PFSK-1 (cell line): Measurements from ENCODE around the gene DGKG.

Experiments
- FOXP2 ChIP-seq: optimal IDR thresholded peaks from 2 replicates; pipeline ENCODE3; 2011; ENCODE audit warnings: borderline replicate concordance, control low read depth, inconsistent platforms; ENCODE audit not compliant: insufficient read depth; ENCODE audit errors: extremely low read length, extremely low read depth
- POLR2AphosphoS5 ChIP-seq: IDR thresholded peaks from 2 replicates; pipeline ENCODE4 v1.6.1; 2012; ENCODE audit warnings: low read depth, mild to moderate bottlenecking, control low read depth, low read length, moderate library complexity
- SIN3A ChIP-seq: IDR thresholded peaks from 2 replicates; pipeline ENCODE4 v1.6.1; 2012; ENCODE audit warnings: mild to moderate bottlenecking, low read length, moderate library complexity, borderline replicate concordance; ENCODE audit not compliant: insufficient read depth
- TAF1 ChIP-seq: IDR thresholded peaks from 2 replicates; pipeline ENCODE4 v1.6.1; 2012; ENCODE audit warnings: low read length, control low read depth, borderline replicate concordance; ENCODE audit not compliant: insufficient read depth
- TF ChIP-seq, protein P1 (sequence below), 2 experiments: IDR thresholded peaks; 2 replicates each; pipeline versions ENCODE4 v1.6.1 to v1.8.0; 2011 to 2012; ENCODE audit warnings: low read depth in 2 of 2, low read length in 2 of 2, control low read depth in 1 of 2, inconsistent platforms in 1 of 2, mild to moderate bottlenecking in 1 of 2, moderate library complexity in 1 of 2; ENCODE audit not compliant: insufficient read depth in 1 of 2

Gene DGKG

DNA sequence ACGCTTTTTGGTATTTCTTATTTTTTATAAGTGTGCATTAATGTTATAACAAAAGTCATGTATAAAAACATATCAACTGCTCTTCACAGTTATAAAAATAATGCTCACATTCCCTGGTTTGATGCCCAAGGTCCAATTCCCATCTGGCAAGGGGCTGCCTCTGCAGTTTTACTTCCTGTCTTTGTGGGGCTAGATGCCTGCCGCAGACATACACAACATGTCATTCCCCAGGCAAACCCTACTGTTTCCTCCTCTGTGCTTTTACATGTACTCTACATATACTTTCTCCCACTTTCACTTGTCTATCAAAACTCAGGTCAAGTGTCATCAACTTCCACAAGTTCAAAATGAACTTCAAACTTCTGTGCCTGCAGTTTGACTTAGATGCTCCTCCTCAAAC, 192.7 kb downstream of the DGKG start:
- TF ChIP-seq TAF1 (no peak), FOXP2 (no peak), POLR2AphosphoS5 (no peak), SIN3A (no peak)
- TF ChIP-seq, protein P1, sequence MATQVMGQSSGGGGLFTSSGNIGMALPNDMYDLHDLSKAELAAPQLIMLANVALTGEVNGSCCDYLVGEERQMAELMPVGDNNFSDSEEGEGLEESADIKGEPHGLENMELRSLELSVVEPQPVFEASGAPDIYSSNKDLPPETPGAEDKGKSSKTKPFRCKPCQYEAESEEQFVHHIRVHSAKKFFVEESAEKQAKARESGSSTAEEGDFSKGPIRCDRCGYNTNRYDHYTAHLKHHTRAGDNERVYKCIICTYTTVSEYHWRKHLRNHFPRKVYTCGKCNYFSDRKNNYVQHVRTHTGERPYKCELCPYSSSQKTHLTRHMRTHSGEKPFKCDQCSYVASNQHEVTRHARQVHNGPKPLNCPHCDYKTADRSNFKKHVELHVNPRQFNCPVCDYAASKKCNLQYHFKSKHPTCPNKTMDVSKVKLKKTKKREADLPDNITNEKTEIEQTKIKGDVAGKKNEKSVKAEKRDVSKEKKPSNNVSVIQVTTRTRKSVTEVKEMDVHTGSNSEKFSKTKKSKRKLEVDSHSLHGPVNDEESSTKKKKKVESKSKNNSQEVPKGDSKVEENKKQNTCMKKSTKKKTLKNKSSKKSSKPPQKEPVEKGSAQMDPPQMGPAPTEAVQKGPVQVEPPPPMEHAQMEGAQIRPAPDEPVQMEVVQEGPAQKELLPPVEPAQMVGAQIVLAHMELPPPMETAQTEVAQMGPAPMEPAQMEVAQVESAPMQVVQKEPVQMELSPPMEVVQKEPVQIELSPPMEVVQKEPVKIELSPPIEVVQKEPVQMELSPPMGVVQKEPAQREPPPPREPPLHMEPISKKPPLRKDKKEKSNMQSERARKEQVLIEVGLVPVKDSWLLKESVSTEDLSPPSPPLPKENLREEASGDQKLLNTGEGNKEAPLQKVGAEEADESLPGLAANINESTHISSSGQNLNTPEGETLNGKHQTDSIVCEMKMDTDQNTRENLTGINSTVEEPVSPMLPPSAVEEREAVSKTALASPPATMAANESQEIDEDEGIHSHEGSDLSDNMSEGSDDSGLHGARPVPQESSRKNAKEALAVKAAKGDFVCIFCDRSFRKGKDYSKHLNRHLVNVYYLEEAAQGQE (IDR thresholded peaks at IDR 0.05; ENCODE audit: insufficient read depth in 1 of 2, low read depth in 2 of 2, low read length in 2 of 2) = no peak

DNA sequence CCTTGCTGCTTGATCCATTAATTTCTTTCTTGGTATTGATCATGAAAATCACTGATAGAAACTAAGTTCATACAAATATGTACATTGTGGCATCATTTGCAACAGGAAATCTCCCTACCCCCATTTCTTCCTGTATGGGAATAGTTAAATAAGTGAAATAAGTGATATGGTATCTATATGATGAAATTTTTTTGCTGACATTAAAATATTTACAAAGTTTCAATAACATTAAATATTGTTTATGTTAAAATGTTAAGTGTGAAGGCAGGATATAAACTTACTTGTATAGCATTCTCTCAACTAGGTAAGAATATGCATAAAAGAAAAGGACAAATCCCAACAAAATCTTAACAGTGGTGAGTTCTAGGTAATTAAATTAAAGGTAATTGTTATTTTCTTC, 193.1 kb downstream of the DGKG start:
- TF ChIP-seq TAF1 (no peak), FOXP2 (no peak), SIN3A (no peak), POLR2AphosphoS5 (no peak)
- TF ChIP-seq, protein P1 (IDR thresholded peaks at IDR 0.05; ENCODE audit: insufficient read depth in 1 of 2, low read depth in 2 of 2, low read length in 2 of 2) = no peak

DNA sequence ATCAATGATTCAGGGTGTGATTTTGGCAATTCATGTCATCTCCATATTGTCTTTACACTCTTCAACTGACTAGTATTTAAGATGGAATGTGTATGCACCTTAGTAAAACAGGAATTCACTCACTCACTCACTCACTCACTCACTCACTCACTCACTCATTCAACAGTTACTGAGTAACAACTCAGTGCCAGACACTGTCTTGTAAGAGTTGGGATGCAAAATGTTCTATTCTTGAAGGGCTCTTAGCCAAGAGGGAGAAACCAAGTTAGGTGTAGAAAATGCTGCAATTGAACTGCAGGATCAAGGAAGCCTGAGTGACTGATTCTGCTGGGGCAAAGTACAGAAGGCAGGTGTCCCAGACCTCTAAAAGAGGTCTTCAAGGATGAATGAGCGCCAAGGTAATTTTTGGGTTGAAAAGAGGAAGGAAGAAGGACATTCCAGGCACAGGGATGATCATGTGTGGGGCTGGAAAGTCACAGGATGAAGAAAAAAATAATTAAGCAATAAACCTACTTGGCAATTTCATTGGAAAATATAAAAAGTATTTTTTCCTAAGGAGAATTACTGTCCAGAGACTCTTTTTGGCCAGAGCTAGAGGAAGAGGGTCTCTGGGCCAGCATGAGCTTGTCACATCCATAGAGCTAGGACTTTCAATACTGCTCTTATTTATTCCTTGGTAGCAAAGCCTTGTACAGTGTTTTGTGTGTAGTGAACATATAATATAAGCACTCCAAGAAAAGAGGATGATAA, 194.2 kb downstream of the DGKG start:
- TF ChIP-seq POLR2AphosphoS5 = no peak
- TF ChIP-seq TAF1 = no peak
- no peak for TF ChIP-seq FOXP2
- TF ChIP-seq, protein P1 (IDR thresholded peaks at IDR 0.05; ENCODE audit: insufficient read depth in 1 of 2, low read depth in 2 of 2, low read length in 2 of 2) = no peak
- no peak for TF ChIP-seq SIN3A

DNA sequence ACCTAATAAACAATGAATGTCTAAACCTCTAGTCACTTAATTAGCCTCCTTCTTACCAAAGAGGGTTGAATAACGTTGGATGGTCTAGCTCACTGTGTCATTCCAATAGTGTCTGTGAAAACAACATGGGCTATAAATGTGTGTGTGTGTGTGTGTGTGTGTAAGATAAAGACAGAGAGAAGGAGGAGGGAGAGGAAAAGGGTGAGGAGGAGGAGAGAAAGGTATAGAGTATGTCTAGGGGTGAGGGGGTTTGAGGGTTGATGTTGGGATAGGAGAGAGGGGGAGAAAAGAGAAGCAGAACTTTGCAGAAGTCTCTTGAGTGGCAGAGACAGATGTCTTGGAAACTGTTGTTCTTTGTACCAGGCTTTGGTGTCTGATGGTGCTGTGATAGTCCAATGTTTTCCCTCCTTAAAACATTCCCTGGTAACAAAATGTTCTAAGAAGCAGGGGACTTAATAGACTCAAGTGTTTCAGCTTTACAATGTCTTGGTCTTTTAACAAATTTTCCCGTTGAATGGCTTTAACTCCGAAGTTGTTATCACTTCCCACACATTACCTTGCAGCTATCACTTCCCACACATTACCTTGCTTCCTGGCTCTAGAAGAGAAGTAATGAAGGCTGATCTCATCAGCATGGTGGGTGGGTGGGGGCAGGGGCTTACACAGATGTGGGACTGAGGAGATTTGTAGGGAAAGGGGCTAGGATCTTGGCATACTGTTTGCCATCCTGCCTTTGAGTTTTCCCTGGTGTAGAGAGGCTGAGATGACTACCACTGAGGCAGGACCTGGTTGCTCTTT, 195.3 kb downstream of the DGKG start:
- TF ChIP-seq SIN3A (no peak), POLR2AphosphoS5 (no peak), TAF1 (no peak), FOXP2 (no peak)
- TF ChIP-seq, protein P1 (IDR thresholded peaks at IDR 0.05; ENCODE audit: insufficient read depth in 1 of 2, low read depth in 2 of 2, low read length in 2 of 2) = no peak
